ENCODE data around the gene TRIM21.

The TRIM21 gene

GRCh38 chr11:4393209-4393857 is at the start of gene TRIM21:
TSS of gene TRIM21 (minus strand) at chr11:4393702. CDS start at chr11:4390409, 3,293 bp downstream.
- peak; percentile 88 for DNase-seq (ENCODE audit: extremely low spot score)
- no peak for TF ChIP-seq CTCF (IDR thresholded peaks at IDR 0.05; ENCODE audit: control extremely low read depth, extremely low read depth, low read depth, missing control alignments)
- POLR2A ChIA-PET, result no interaction called here
- CTCF ChIA-PET, result interaction anchor here (1.2 kb wide), 1 partner anchor 12 kb away, joined by 3 read pairs; no protein-coding TSS in a partner anchor

- CTCF ChIA-PET, result no interaction called here
- POLR2A ChIA-PET, result no interaction called here
- no peak for TF ChIP-seq CTCF (IDR thresholded peaks at IDR 0.05; ENCODE audit: control extremely low read depth, extremely low read depth, low read depth, missing control alignments)
- no peak for DNase-seq (ENCODE audit: extremely low spot score)
These were observed 48.0 kb upstream of the TRIM21 start for GRCh38 chr11:4441515-4441914.

- ChIA-PET CTCF (no interaction called here), POLR2A (no interaction called here)
- no peak for TF ChIP-seq CTCF (IDR thresholded peaks at IDR 0.05; ENCODE audit: control extremely low read depth, extremely low read depth, low read depth, missing control alignments)
- no peak for DNase-seq (ENCODE audit: extremely low spot score)
These were observed 42.9 kb upstream of the TRIM21 start for GRCh38 chr11:4436411-4436810.

GRCh38 chr11:4433856-4434255 is 40.4 kb upstream of the TRIM21 start:
- DNase-seq (ENCODE audit: extremely low spot score), result no peak
- no peak for TF ChIP-seq CTCF (IDR thresholded peaks at IDR 0.05; ENCODE audit: control extremely low read depth, extremely low read depth, low read depth, missing control alignments)
- ChIA-PET POLR2A (no interaction called here), CTCF (no interaction called here)

- ChIA-PET POLR2A (no interaction called here), CTCF (no interaction called here)
- DNase-seq (ENCODE audit: extremely low spot score), result no peak
- no peak for TF ChIP-seq CTCF (IDR thresholded peaks at IDR 0.05; ENCODE audit: control extremely low read depth, extremely low read depth, low read depth, missing control alignments)
These were observed 36.5 kb upstream of the TRIM21 start for GRCh38 chr11:4430051-4430450.

GRCh38 chr11:4418403-4418802 is 24.9 kb upstream of the TRIM21 start:
- ChIA-PET CTCF (no interaction called here), POLR2A (no interaction called here)
- no peak for DNase-seq (ENCODE audit: extremely low spot score)
- TF ChIP-seq CTCF (IDR thresholded peaks at IDR 0.05; ENCODE audit: control extremely low read depth, extremely low read depth, low read depth, missing control alignments), result no peak
